ENCODE measurements around the gene SNX1.

The SNX1 gene

GRCh38 chr15:64180235-64180824, 84.5 kb downstream of the SNX1 start:
- POLR2A ChIA-PET: interaction anchor here (0.6 kb wide), 1 partner anchor 542 kb away, joined by 3 read pairs; no protein-coding TSS in a partner anchor

GRCh38 chr15:64182859-64183370, 87.1 kb downstream of the SNX1 start:
- H3K4me3 ChIP-seq (ENCODE audit: low read depth, low read length): no peak overlapping the region
- TF ChIP-seq, protein P1, sequence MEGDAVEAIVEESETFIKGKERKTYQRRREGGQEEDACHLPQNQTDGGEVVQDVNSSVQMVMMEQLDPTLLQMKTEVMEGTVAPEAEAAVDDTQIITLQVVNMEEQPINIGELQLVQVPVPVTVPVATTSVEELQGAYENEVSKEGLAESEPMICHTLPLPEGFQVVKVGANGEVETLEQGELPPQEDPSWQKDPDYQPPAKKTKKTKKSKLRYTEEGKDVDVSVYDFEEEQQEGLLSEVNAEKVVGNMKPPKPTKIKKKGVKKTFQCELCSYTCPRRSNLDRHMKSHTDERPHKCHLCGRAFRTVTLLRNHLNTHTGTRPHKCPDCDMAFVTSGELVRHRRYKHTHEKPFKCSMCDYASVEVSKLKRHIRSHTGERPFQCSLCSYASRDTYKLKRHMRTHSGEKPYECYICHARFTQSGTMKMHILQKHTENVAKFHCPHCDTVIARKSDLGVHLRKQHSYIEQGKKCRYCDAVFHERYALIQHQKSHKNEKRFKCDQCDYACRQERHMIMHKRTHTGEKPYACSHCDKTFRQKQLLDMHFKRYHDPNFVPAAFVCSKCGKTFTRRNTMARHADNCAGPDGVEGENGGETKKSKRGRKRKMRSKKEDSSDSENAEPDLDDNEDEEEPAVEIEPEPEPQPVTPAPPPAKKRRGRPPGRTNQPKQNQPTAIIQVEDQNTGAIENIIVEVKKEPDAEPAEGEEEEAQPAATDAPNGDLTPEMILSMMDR (IDR thresholded peaks at IDR 0.05; ENCODE audit: insufficient read depth, low read length, missing control alignments): no peak
- DNase-seq (ENCODE audit: low read depth, low spot score): no peak
- CTCF ChIA-PET: no interaction called here
- POLR2A ChIA-PET: no interaction called here

More at GRCh38 chr15:64180235-64180824, 84.5 kb downstream of the SNX1 start:
- TF ChIP-seq, protein P1 (IDR thresholded peaks at IDR 0.05; ENCODE audit: insufficient read depth, low read length, missing control alignments): no peak
- no peak overlapping the region for H3K4me3 ChIP-seq (ENCODE audit: low read depth, low read length)
- DNase-seq (ENCODE audit: low read depth, low spot score): no peak
- CTCF ChIA-PET: interaction anchor here (0.7 kb wide), 1 partner anchor 27 kb away, joined by 3 read pairs; no protein-coding TSS in a partner anchor

DNA sequence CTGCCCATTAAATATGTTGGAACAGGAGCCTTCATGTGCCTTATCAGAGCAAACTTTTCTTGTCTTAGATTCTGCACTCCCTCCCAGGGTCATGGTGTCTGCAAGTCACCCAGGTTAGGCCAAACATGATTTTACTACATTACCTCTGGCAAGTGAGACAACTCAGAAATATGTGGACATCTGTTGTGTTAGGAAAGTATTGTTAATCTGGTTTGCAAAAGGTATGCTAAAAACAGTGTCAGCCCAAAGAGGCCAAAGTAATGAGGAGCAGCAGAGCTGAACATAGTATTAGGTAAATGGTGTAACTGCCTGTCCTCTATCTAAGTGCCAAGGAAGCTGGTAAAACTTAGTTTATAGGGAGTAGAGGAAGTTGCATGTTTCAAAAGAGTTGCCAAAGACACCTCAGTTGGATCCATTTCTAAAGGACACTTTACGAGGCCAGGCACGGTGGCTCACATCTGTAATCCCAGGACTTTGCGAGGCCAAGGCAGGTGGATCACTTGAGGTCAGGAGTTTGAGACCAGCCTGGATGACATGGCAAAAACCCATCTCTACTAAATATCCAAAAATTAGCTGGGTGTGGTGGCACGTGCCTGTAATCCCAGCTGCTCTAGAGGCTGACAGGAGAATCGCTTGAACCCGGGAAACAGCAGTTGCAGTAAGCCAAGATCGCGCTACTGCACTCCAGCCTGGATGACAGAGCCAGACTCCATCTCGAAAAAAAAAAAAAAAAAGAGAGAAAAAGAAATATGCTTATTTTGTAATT, 89.5 kb downstream of the SNX1 start:
- ChIA-PET POLR2A (no interaction called here), CTCF (interaction anchor here (1.3 to 1.5 kb wide), 2 partner anchors 9 to 32 kb away, joined by 5 read pairs; no protein-coding TSS in a partner anchor)
- TF ChIP-seq, protein P1 (IDR thresholded peaks at IDR 0.05; ENCODE audit: insufficient read depth, low read length, missing control alignments): no peak
- H3K4me3 ChIP-seq (ENCODE audit: low read depth, low read length): no peak overlapping the region
- DNase-seq (ENCODE audit: low read depth, low spot score): no peak

DNA sequence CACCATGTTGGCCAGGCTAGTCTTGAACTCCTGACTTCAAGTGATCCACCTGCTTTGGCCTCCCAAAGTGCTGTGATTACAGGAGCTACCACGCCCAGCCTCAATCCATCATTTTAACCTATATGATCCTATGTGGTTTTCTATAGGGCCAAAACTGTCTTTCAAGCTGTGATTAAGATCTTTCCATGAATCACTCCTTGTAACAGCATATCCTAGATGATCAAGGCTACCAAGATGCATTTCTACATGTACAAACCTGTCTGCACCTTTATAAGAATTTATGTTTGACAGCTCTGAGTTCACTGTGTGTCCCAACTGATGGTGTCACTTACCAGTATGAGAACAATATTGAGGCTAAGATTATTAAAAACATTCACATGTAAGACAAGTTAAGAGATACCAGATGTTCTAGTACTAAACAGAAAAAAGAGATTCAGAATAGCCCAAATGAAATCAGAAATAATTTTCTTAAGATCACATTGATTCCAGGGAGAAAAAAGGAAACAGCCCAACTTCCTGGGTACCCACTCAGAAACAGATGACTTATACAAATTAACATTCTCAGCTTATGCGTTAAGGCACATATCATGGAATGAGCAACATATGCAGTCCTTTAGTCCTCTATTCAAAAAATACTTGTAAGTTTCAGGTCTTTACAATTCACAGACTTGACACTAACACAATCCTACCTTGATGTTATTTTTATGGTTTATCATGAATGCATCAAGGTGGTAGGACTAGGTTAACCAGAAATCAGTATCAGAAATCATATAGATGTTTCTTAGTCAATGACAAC, 91.8 kb downstream of the SNX1 start:
- ChIA-PET POLR2A (interaction anchor here (1.2 kb wide), 1 partner anchor 24 kb away, joined by 3 read pairs; the partner anchor contains the start of gene PPIB), CTCF (interaction anchor here (1.6 kb wide), 1 partner anchor 169 kb away, joined by 5 read pairs; the partner anchor contains the start of gene CSNK1G1)
- TF ChIP-seq, protein P1 (IDR thresholded peaks at IDR 0.05; ENCODE audit: insufficient read depth, low read length, missing control alignments): no peak
- no peak overlapping the region for H3K4me3 ChIP-seq (ENCODE audit: low read depth, low read length)
- no peak for DNase-seq (ENCODE audit: low read depth, low spot score)
